Hematopoietic multipotent progenitor cell treated with erythropoietin and hydrocortisone succinate and interleukin-3 and kit ligand, for 17 days (in vitro differentiated cells): ENCODE measurements around the gene SDK1.

ENCODE experiments used
- DNase-seq: peaks from one replicate; pipeline ENCODE4 v3.0.0-alpha.2; 2015; ENCODE audit warnings: low spot score

Gene SDK1

GRCh38 chr7:4022265-4022664 is 721.2 kb downstream of the SDK1 start:
- no peak for DNase-seq

- DNase-seq = no peak
Observed at GRCh38 chr7:4023502-4023901, 722.5 kb downstream of the SDK1 start.

GRCh38 chr7:4024133-4024532 is 723.1 kb downstream of the SDK1 start:
- DNase-seq = no peak

- no peak for DNase-seq
Observed at GRCh38 chr7:4024806-4025205, 723.8 kb downstream of the SDK1 start.

GRCh38 chr7:4025210-4025609 is 724.2 kb downstream of the SDK1 start:
- DNase-seq = no peak

GRCh38 chr7:4025694-4026615 is 724.9 kb downstream of the SDK1 start:
- no peak for DNase-seq

- no peak for DNase-seq
Observed at GRCh38 chr7:4026941-4027486, 726.0 kb downstream of the SDK1 start.

- DNase-seq = no peak
Observed at GRCh38 chr7:4028221-4028620, 727.2 kb downstream of the SDK1 start.

- no peak for DNase-seq
Observed at GRCh38 chr7:4029941-4030340, 728.9 kb downstream of the SDK1 start.

- DNase-seq = no peak
Observed at GRCh38 chr7:4030346-4030950, 729.4 kb downstream of the SDK1 start.

GRCh38 chr7:4033996-4034395 is 732.9 kb downstream of the SDK1 start:
- no peak for DNase-seq

- DNase-seq = no peak
Observed at GRCh38 chr7:4037308-4037707, 736.3 kb downstream of the SDK1 start.

GRCh38 chr7:4037877-4038276 is 736.8 kb downstream of the SDK1 start:
- DNase-seq = no peak

GRCh38 chr7:4040109-4040928 is 739.3 kb downstream of the SDK1 start:
- no peak for DNase-seq

GRCh38 chr7:4042402-4043045 is 741.5 kb downstream of the SDK1 start:
- DNase-seq = no peak

GRCh38 chr7:4043988-4044387 is 742.9 kb downstream of the SDK1 start:
- no peak for DNase-seq

GRCh38 chr7:4045450-4045849 is 744.4 kb downstream of the SDK1 start:
- no peak for DNase-seq

GRCh38 chr7:4045975-4046374 is 744.9 kb downstream of the SDK1 start:
- DNase-seq = no peak

GRCh38 chr7:4048336-4048735 is 747.3 kb downstream of the SDK1 start:
- DNase-seq = no peak

GRCh38 chr7:4049202-4049601 is 748.1 kb downstream of the SDK1 start:
- DNase-seq = no peak

GRCh38 chr7:4050126-4050660 is 749.1 kb downstream of the SDK1 start:
- DNase-seq = no peak

- no peak for DNase-seq
Observed at GRCh38 chr7:4051696-4052095, 750.6 kb downstream of the SDK1 start.
